Left ventricle myocardium inferior (tissue), 1 donor: ENCODE data around the gene PITX1. TPM values are rescaled to one million over a fixed set of nuclear protein-coding genes. Genes with fewer than 3 reads are reported as not detected.

Experiments used
- DNase-seq: peaks from one replicate; pipeline ENCODE4 v3.0.0-alpha.2; 2020
- H3K27ac ChIP-seq: fragments of 200-600 bp; replicated peaks from 2 replicates; pipeline ENCODE4 v1.8.0; 2021
- H3K27me3 ChIP-seq: fragments of 200-600 bp; 2 replicates; pipeline ENCODE4 v1.8.0; 2021; ENCODE audit warnings: low read depth
- H3K36me3 ChIP-seq: fragments of 200-600 bp; 2 replicates; pipeline ENCODE4 v1.8.0; 2021
- H3K4me1 ChIP-seq: fragments of 200-600 bp; 2 replicates; pipeline ENCODE4 v1.8.0; 2021
- H3K4me3 ChIP-seq: fragments of 200-600 bp; 2 replicates; pipeline ENCODE4 v1.8.0; 2021; ENCODE audit warnings: mild to moderate bottlenecking, moderate library complexity
- H3K9me3 ChIP-seq: fragments of 200-600 bp; replicated peaks from 2 replicates; pipeline ENCODE4 v1.8.0; 2021
- CTCF ChIP-seq: fragments of 200-600 bp; IDR thresholded peaks from 2 replicates; pipeline ENCODE4 v1.8.0; 2021; ENCODE audit warnings: antibody characterized with exemption, mild to moderate bottlenecking, borderline replicate concordance
- intact Hi-C: fragments of 100-400 bp; cut with micrococcal nuclease; formaldehyde crosslinking; loops from one replicate; pipeline ENCODE4 v1.11.0; 2022
- total RNA-seq: library from RNA; stranded (reverse); fragmentation: NEBNext Ultra II Directional; extraction: Animal tissue kit (Norgen Biotek cat#: 25700); gene quantifications from one replicate; pipeline ENCODE4 v1.2.1, GENCODE V29; 2021
- donor health status: DM: no; HTN: yes; CAD: no; lungs with severe emphysema.

PITX1 gene
- total RNA-seq, 1 donor from 2014 or later: not detected

- no peak overlapping the region for H3K27ac ChIP-seq
- H3K9me3 ChIP-seq: no peaks in the 10 kb centered on the region
- no peaks in the 10 kb centered on the region for H3K36me3 ChIP-seq
- H3K27me3 ChIP-seq: peaks cover 79% of the 10 kb centered on the region
- no peak for TF ChIP-seq CTCF
- DNase-seq: no peak
- intact Hi-C loops: no loop called here
- no peak overlapping the region for H3K4me3 ChIP-seq
- peaks cover 19% of the 10 kb centered on the region for H3K4me1 ChIP-seq
Measured at GRCh38 chr5:135051872-135052271, 17.8 kb upstream of the PITX1 start.

GRCh38 chr5:135051399-135051798 is 17.4 kb upstream of the PITX1 start:
- H3K27me3 ChIP-seq: peaks cover 84% of the 10 kb centered on the region
- TF ChIP-seq CTCF: no peak
- no peaks in the 10 kb centered on the region for H3K36me3 ChIP-seq
- H3K4me1 ChIP-seq: peaks cover 19% of the 10 kb centered on the region
- H3K9me3 ChIP-seq: no peaks in the 10 kb centered on the region
- no peak overlapping the region for H3K4me3 ChIP-seq
- DNase-seq: no peak
- intact Hi-C loops: no loop called here
- no peak overlapping the region for H3K27ac ChIP-seq

GRCh38 chr5:135050244-135050767 is 16.3 kb upstream of the PITX1 start:
- Histone ChIP-seq H3K27me3 (peaks cover 95% of the 10 kb centered on the region), H3K27ac (no peak overlapping the region), H3K36me3 (no peaks in the 10 kb centered on the region), H3K4me1 (peaks cover 11% of the 10 kb centered on the region), H3K9me3 (no peaks in the 10 kb centered on the region), H3K4me3 (peak overlapping the region; percentile 40)
- intact Hi-C loops: no loop called here
- TF ChIP-seq CTCF: no peak
- no peak for DNase-seq

- Histone ChIP-seq H3K27ac (no peak overlapping the region), H3K36me3 (no peaks in the 10 kb centered on the region), H3K27me3 (peaks cover 100% of the 10 kb centered on the region), H3K4me3 (no peak overlapping the region), H3K9me3 (no peaks in the 10 kb centered on the region), H3K4me1 (peaks cover 6% of the 10 kb centered on the region)
- TF ChIP-seq CTCF: no peak
- intact Hi-C loops: no loop called here
- DNase-seq: no peak
Measured at GRCh38 chr5:135048930-135049329, 14.9 kb upstream of the PITX1 start.

- intact Hi-C loops: no loop called here
- Histone ChIP-seq H3K27ac (no peak overlapping the region), H3K4me3 (no peak overlapping the region), H3K4me1 (peaks cover 6% of the 10 kb centered on the region), H3K36me3 (no peaks in the 10 kb centered on the region), H3K27me3 (peaks cover 100% of the 10 kb centered on the region), H3K9me3 (no peaks in the 10 kb centered on the region)
- no peak for TF ChIP-seq CTCF
- DNase-seq: no peak
Measured at GRCh38 chr5:135048286-135048685, 14.3 kb upstream of the PITX1 start.
